Measurements from ENCODE around the gene F10.
"Not testable (repeated sequence)": the region's sequence is repeated elsewhere in the genome, so short reads cannot be mapped to it uniquely, and the experiment has no call there.

F10 gene

GRCh38 chr13:113086991-113087922 lies 35.3 kb upstream of the F10 start:
- no peak for DNase-seq

- DNase-seq = no peak
Observed at GRCh38 chr13:113087923-113088690, 34.5 kb upstream of the F10 start.

- no peak for DNase-seq
Observed at GRCh38 chr13:113088691-113089020, 33.9 kb upstream of the F10 start.

- DNase-seq = no peak
Observed at GRCh38 chr13:113089693-113090414, 32.7 kb upstream of the F10 start.

GRCh38 chr13:113090415-113090770 lies 32.2 kb upstream of the F10 start:
- no peak for DNase-seq

- DNase-seq = no peak
Observed at GRCh38 chr13:113090806-113091205, 31.8 kb upstream of the F10 start.

GRCh38 chr13:113091211-113091771 lies 31.3 kb upstream of the F10 start:
- DNase-seq = no peak

- DNase-seq = no peak
Observed at GRCh38 chr13:113091891-113092775, 30.5 kb upstream of the F10 start.

- no peak for DNase-seq
Observed at GRCh38 chr13:113092776-113093579, 29.6 kb upstream of the F10 start.

- no peak for DNase-seq
Observed at GRCh38 chr13:113093580-113094409, 28.8 kb upstream of the F10 start.

- no peak for DNase-seq
Observed at GRCh38 chr13:113094410-113094800, 28.2 kb upstream of the F10 start.

GRCh38 chr13:113095146-113096051 lies 27.2 kb upstream of the F10 start:
- DNase-seq = no peak

- no peak for DNase-seq
Observed at GRCh38 chr13:113096052-113096744, 26.4 kb upstream of the F10 start.

- DNase-seq = no peak
Observed at GRCh38 chr13:113096745-113097305, 25.8 kb upstream of the F10 start.

GRCh38 chr13:113097651-113098050 lies 24.9 kb upstream of the F10 start:
- DNase-seq = no peak

GRCh38 chr13:113098162-113098732 lies 24.4 kb upstream of the F10 start:
- no peak for DNase-seq

GRCh38 chr13:113099142-113099541 lies 23.5 kb upstream of the F10 start:
- DNase-seq = no peak

- DNase-seq = not testable (repeated sequence)
Observed at GRCh38 chr13:113102302-113102701, 20.3 kb upstream of the F10 start.
